Measurements from ENCODE around the gene STXBP2.

Gene STXBP2

GRCh38 chr19:7598180-7598579 lies 38.7 kb upstream of the STXBP2 start:
- H3K9me3 ChIP-seq (ENCODE audit: insufficient read depth, low read length): no peaks in the 10 kb centered on the region
- no peak overlapping the region for H3K4me2 ChIP-seq (ENCODE audit: low read depth, low read length, poor library complexity, severe bottlenecking)
- no peak overlapping the region for H3K9ac ChIP-seq (ENCODE audit: low read length)
- no peak overlapping the region for H3K27ac ChIP-seq (ENCODE audit: low read depth, low read length)
- no peaks in the 10 kb centered on the region for H3K79me2 ChIP-seq (ENCODE audit: insufficient read depth, low read length)
- no peaks in the 10 kb centered on the region for H4K20me1 ChIP-seq (ENCODE audit: low read depth, low read length)
- H3K9me2 ChIP-seq (replicated peaks; ENCODE audit: insufficient read depth, low read length): no peaks in the 10 kb centered on the region
- no peaks in the 10 kb centered on the region for H3F3A ChIP-seq (ENCODE audit: insufficient read depth)
- no peak overlapping the region for H2AFZ ChIP-seq (ENCODE audit: low read depth, low read length, severe bottlenecking)
- H3K36me3 ChIP-seq (ENCODE audit: low read length): no peaks in the 10 kb centered on the region
- H3K4me3 ChIP-seq (ENCODE audit: insufficient read depth, low read length, poor library complexity, severe bottlenecking): no peak overlapping the region
- TF ChIP-seq CTCF (IDR thresholded peaks at IDR 0.05; ENCODE audit: insufficient read depth, low read length, poor library complexity, severe bottlenecking) (no peak), EZH2phosphoT487 (conservative IDR thresholded peaks at IDR 0.05; ENCODE audit: low read length) (no peak)
- no peaks in the 10 kb centered on the region for H3K27me3 ChIP-seq (ENCODE audit: low read length)

DNA sequence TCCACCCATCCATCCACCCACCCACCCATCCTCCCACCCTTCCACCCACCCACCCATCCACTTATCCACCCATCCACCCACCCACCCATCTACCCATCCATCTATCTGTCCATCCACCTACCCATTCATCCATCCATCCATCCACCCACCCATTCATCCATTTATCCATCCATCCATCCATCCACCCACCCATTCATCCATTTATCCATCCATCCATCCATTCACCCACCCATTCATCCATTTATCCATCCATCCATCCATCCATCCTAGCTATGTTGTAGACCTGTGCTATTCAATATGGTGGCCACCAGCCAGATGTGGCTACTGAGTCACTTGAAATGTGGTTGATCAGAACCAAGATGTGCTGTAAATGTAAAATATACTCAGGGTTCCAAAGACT lies 36.2 kb upstream of the STXBP2 start:
- Histone ChIP-seq H3K9me3 (ENCODE audit: insufficient read depth, low read length) (no peaks in the 10 kb centered on the region), H3K36me3 (ENCODE audit: low read length) (no peaks in the 10 kb centered on the region), H3K4me3 (ENCODE audit: insufficient read depth, low read length, poor library complexity, severe bottlenecking) (no peak overlapping the region), H2AFZ (ENCODE audit: low read depth, low read length, severe bottlenecking) (no peak overlapping the region), H3K79me2 (ENCODE audit: insufficient read depth, low read length) (no peaks in the 10 kb centered on the region), H3K27me3 (ENCODE audit: low read length) (no peaks in the 10 kb centered on the region), H3K27ac (ENCODE audit: low read depth, low read length) (no peak overlapping the region), H4K20me1 (ENCODE audit: low read depth, low read length) (no peaks in the 10 kb centered on the region), H3K9ac (ENCODE audit: low read length) (no peak overlapping the region), H3F3A (ENCODE audit: insufficient read depth) (no peaks in the 10 kb centered on the region), H3K4me2 (ENCODE audit: low read depth, low read length, poor library complexity, severe bottlenecking) (no peak overlapping the region), H3K9me2 (replicated peaks; ENCODE audit: insufficient read depth, low read length) (no peaks in the 10 kb centered on the region)
- TF ChIP-seq CTCF (IDR thresholded peaks at IDR 0.05; ENCODE audit: insufficient read depth, low read length, poor library complexity, severe bottlenecking): no peak
- TF ChIP-seq EZH2phosphoT487 (conservative IDR thresholded peaks at IDR 0.05; ENCODE audit: low read length): no peak

DNA sequence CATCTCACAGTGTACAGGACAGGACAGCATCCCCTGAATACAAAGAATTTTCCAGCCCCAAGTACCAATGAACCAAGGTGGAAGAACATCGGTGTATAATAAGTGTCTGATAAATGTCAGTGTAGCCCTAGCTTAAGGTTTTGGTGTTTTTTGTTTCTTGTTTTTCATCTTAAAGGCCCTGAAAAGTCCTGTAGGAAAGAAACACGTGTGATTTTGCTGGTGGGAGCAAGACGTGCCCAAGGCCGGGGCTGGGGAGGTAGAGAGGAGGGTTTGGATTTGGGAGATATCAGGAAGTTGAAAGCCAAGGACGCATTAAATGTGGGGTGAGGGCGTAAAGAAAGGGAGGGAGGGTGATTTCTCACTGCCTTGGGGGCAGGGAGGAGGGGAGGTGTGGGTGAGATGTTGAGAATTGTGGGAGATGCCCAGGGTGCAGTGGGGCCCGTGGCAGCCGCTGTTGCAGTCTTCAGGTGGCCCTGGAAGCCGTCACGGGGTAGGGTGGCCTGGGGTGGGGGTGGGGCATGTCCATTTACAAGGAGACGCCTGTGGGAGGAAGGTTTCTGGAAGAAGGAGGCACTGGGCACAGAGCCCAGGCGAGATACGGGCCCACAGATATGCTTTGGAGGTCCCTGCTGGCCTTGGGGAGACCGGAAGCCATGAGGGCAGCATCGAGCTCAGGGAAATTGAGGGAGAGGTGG lies 34.5 kb upstream of the STXBP2 start:
- no peaks in the 10 kb centered on the region for H4K20me1 ChIP-seq (ENCODE audit: low read depth, low read length)
- H3K9ac ChIP-seq (ENCODE audit: low read length): no peak overlapping the region
- H3K79me2 ChIP-seq (ENCODE audit: insufficient read depth, low read length): no peaks in the 10 kb centered on the region
- TF ChIP-seq CTCF (IDR thresholded peaks at IDR 0.05; ENCODE audit: insufficient read depth, low read length, poor library complexity, severe bottlenecking): no peak
- TF ChIP-seq EZH2phosphoT487 (conservative IDR thresholded peaks at IDR 0.05; ENCODE audit: low read length): no peak
- no peak overlapping the region for H3K27ac ChIP-seq (ENCODE audit: low read depth, low read length)
- H3F3A ChIP-seq (ENCODE audit: insufficient read depth): no peaks in the 10 kb centered on the region
- no peak overlapping the region for H3K4me2 ChIP-seq (ENCODE audit: low read depth, low read length, poor library complexity, severe bottlenecking)
- no peaks in the 10 kb centered on the region for H3K27me3 ChIP-seq (ENCODE audit: low read length)
- no peaks in the 10 kb centered on the region for H3K36me3 ChIP-seq (ENCODE audit: low read length)
- H3K4me3 ChIP-seq (ENCODE audit: insufficient read depth, low read length, poor library complexity, severe bottlenecking): no peak overlapping the region
- H2AFZ ChIP-seq (ENCODE audit: low read depth, low read length, severe bottlenecking): no peak overlapping the region
- H3K9me2 ChIP-seq (replicated peaks; ENCODE audit: insufficient read depth, low read length): no peaks in the 10 kb centered on the region
- no peaks in the 10 kb centered on the region for H3K9me3 ChIP-seq (ENCODE audit: insufficient read depth, low read length)
